GM23338 (cell line): Measurements from ENCODE around the gene ODAD4.

ENCODE experiments used
- CTCF ChIP-seq, 2 experiments: fragments of 200-600 bp in 1 of 2; sonication (generic) in 1 of 2; conservative IDR thresholded peaks; 2 replicates each; pipeline versions ENCODE4 v1.5.1 to v1.6.1; 2016 to 2017; ENCODE audit warnings: antibody characterized with exemption in 2 of 2, low read depth in 2 of 2, mild to moderate bottlenecking in 2 of 2, moderate library complexity in 1 of 2
- EZH2 ChIP-seq: fragments of 200-600 bp; sonication (generic); IDR thresholded peaks from one replicate; pipeline ENCODE4 v1.8.0; 2017; ENCODE audit warnings: antibody characterized with exemption, mild to moderate bottlenecking, low read depth; ENCODE audit not compliant: unreplicated experiment
- EZH2phosphoT487 ChIP-seq: fragments of 200-600 bp; sonication (generic); IDR thresholded peaks from one replicate; pipeline ENCODE4 v1.8.1; 2018; ENCODE audit warnings: antibody characterized with exemption; ENCODE audit not compliant: unreplicated experiment
- POLR2AphosphoS5 ChIP-seq: IDR thresholded peaks from 2 replicates; pipeline ENCODE4 v1.6.1; 2016; ENCODE audit warnings: antibody characterized with exemption, low read depth
- REST ChIP-seq: IDR thresholded peaks from one replicate; pipeline ENCODE4 v1.6.1; 2018; ENCODE audit warnings: antibody characterized with exemption; ENCODE audit not compliant: unreplicated experiment

GRCh38 chr17:41935641-41936040 is 5.2 kb downstream of the ODAD4 start:
- TF ChIP-seq CTCF (conservative IDR thresholded peaks at IDR 0.05; ENCODE audit: low read depth in 2 of 2) (no peak), EZH2phosphoT487 (no peak), REST (no peak), EZH2 (no peak), POLR2AphosphoS5 (no peak)
